Keratinocyte (primary cell): ENCODE measurements around the gene CACNA1F. TPM values are rescaled to one million over a fixed set of nuclear protein-coding genes. Genes with fewer than 3 reads are reported as not detected.

Experiments used
- DNase-seq: peaks from one replicate; pipeline ENCODE4 v3.0.0-alpha.2; 2011; ENCODE audit warnings: low read depth, missing footprints, low spot score
- FAIRE-seq: peaks from 2 replicates; lab custom pipeline; 2011; peaks lifted over from hg19 to GRCh38; lab: Jason Lieb, UNC
- H2AFZ ChIP-seq: 2 replicates; pipeline ENCODE4 v1.6.0; 2012; ENCODE audit warnings: low read length, control low read depth, inconsistent platforms; ENCODE audit not compliant: control insufficient read depth
- H3K27ac ChIP-seq: 2 replicates; pipeline ENCODE4 v1.5.1; 2011; ENCODE audit warnings: low read length; ENCODE audit not compliant: control insufficient read depth, insufficient read depth
- H3K27me3 ChIP-seq: 3 replicates; pipeline ENCODE4 v1.6.0; 2011; ENCODE audit warnings: low read length; ENCODE audit not compliant: control insufficient read depth, insufficient read depth; ENCODE audit errors: extremely low read depth
- H3K36me3 ChIP-seq, 2 experiments: 2 replicates in 1 of 2; 3 replicates in 1 of 2; pipeline ENCODE4 v1.5.1; 2011; ENCODE audit warnings: low read length in 2 of 2, mild to moderate bottlenecking in 1 of 2; ENCODE audit not compliant: control insufficient read depth in 2 of 2, insufficient read depth in 2 of 2; ENCODE audit errors: extremely low read depth in 1 of 2
- H3K4me1 ChIP-seq: 3 replicates; pipeline ENCODE4 v1.5.1; 2011; ENCODE audit warnings: low read length; ENCODE audit not compliant: control insufficient read depth, insufficient read depth; ENCODE audit errors: extremely low read depth
- H3K4me2 ChIP-seq: 3 replicates; pipeline ENCODE4 v1.6.0; 2011; ENCODE audit warnings: low read depth, low read length; ENCODE audit not compliant: control insufficient read depth, insufficient read depth; ENCODE audit errors: extremely low read depth
- H3K4me3 ChIP-seq, 3 experiments: fragments of 200-600 bp in 1 of 3; sonication (generic) in 1 of 3; 2 replicates in 2 of 3; 3 replicates in 1 of 3; pipeline ENCODE4 v1.5.1; 2011 to 2016; ENCODE audit warnings: low read length in 3 of 3, mild to moderate bottlenecking in 3 of 3, control low read depth in 2 of 3, inconsistent platforms in 1 of 3, low read depth in 1 of 3, mixed read lengths in 1 of 3, mixed run types in 1 of 3, moderate library complexity in 1 of 3; ENCODE audit not compliant: control insufficient read depth in 2 of 3, insufficient read depth in 2 of 3; ENCODE audit errors: extremely low read depth in 1 of 3
- H3K79me2 ChIP-seq: 2 replicates; pipeline ENCODE4 v1.6.0; 2012; ENCODE audit warnings: low read length; ENCODE audit not compliant: control insufficient read depth, insufficient read depth
- H3K9ac ChIP-seq: 3 replicates; pipeline ENCODE4 v1.6.0; 2011; ENCODE audit warnings: low read length; ENCODE audit not compliant: control insufficient read depth, insufficient read depth; ENCODE audit errors: extremely low read depth
- H3K9me1 ChIP-seq: 3 replicates; pipeline ENCODE4 v1.6.0; 2011; ENCODE audit warnings: low read length; ENCODE audit not compliant: control insufficient read depth, insufficient read depth; ENCODE audit errors: extremely low read depth
- H3K9me3 ChIP-seq: 2 replicates; pipeline ENCODE4 v1.5.1; 2012; ENCODE audit warnings: low read depth, low read length; ENCODE audit not compliant: control insufficient read depth
- H4K20me1 ChIP-seq: 3 replicates; pipeline ENCODE4 v1.6.0; 2011; ENCODE audit warnings: low read length; ENCODE audit not compliant: control insufficient read depth, insufficient read depth; ENCODE audit errors: extremely low read depth
- EZH2 ChIP-seq: IDR thresholded peaks from one replicate; pipeline ENCODE4 v1.6.1; 2012; ENCODE audit warnings: inconsistent platforms, mild to moderate bottlenecking, low read length, moderate library complexity
- dilution Hi-C: fragments of 300-500 bp; cut with MboI; formaldehyde crosslinking; loops from one replicate; pipeline ENCODE4 v1.7.0; 2020; ENCODE audit warnings: low sequenced_read_pairs; ENCODE audit not compliant: extremely low pct_ligation_motif_present
- polyA plus RNA-seq, 5 experiments: library from polyadenylated mRNA; depleted of rRNA in 3 of 5; stranded (reverse) in 3 of 5; stranded (forward) in 1 of 5; unstranded in 1 of 5; fragments of >200 nt; gene quantifications; 1 replicate in 1 of 5; 2 replicates in 3 of 5; 3 replicates in 1 of 5; pipeline versions ENCODE4 v1.2.1 to v1.2.3, GENCODE V29; 2011 to 2012; ENCODE audit warnings: missing spikeins in 2 of 5, low read depth in 1 of 5, low replicate concordance in 1 of 5
- TF ChIP-seq, protein P1 (sequence below), 3 experiments: IDR thresholded peaks in 1 of 3; conservative IDR thresholded peaks in 1 of 3; optimal IDR thresholded peaks in 1 of 3; 2 replicates in 2 of 3; 3 replicates in 1 of 3; pipeline versions ENCODE3 to v1.5.1; 2011; ENCODE audit warnings: low read length in 3 of 3, mild to moderate bottlenecking in 3 of 3, moderate library complexity in 2 of 3, control low read depth in 1 of 3, inconsistent platforms in 1 of 3; ENCODE audit not compliant: insufficient read depth in 2 of 3; ENCODE audit errors: extremely low read depth in 1 of 3

CACNA1F gene
- polyA plus RNA-seq, 1 donor (not counting 4 experiments of a cell fraction or from before 2014, with no cell fraction given): not detected

DNA sequence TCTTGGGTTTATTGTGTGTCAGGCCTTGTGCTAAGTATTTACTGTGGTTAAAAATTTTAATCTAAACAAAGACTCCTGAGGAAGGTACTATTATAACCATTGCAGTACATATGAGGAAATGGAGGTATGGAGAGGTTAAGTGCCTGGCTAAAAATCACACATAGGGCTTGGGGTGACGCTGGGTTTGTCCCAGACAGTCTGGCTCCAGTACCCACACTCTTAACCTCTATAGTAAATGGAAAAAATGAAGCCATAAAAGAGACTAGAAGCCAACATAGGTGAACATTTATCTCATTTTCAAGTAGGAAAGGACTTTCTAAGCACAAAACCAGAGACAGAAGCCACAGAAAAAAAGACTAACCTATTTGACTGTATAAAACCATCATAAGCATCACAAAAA, 29.5 kb upstream of the CACNA1F start:
- H3K79me2 ChIP-seq: no peaks in the 10 kb centered on the region
- DNase-seq (no peak), FAIRE-seq (no peak)
- no peak overlapping the region for H3K4me3 ChIP-seq
- no peaks in the 10 kb centered on the region for H3K9me3 ChIP-seq
- no peak overlapping the region for H2AFZ ChIP-seq
- no peaks in the 10 kb centered on the region for H3K9me1 ChIP-seq
- no peak for TF ChIP-seq EZH2
- TF ChIP-seq, protein P1, sequence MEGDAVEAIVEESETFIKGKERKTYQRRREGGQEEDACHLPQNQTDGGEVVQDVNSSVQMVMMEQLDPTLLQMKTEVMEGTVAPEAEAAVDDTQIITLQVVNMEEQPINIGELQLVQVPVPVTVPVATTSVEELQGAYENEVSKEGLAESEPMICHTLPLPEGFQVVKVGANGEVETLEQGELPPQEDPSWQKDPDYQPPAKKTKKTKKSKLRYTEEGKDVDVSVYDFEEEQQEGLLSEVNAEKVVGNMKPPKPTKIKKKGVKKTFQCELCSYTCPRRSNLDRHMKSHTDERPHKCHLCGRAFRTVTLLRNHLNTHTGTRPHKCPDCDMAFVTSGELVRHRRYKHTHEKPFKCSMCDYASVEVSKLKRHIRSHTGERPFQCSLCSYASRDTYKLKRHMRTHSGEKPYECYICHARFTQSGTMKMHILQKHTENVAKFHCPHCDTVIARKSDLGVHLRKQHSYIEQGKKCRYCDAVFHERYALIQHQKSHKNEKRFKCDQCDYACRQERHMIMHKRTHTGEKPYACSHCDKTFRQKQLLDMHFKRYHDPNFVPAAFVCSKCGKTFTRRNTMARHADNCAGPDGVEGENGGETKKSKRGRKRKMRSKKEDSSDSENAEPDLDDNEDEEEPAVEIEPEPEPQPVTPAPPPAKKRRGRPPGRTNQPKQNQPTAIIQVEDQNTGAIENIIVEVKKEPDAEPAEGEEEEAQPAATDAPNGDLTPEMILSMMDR (optimal IDR thresholded peaks at IDR 0.05 in 1 of 3, IDR thresholded peaks at IDR 0.05 in 1 of 3, conservative IDR thresholded peaks at IDR 0.05 in 1 of 3; ENCODE audit: extremely low read depth in 1 of 3, insufficient read depth in 2 of 3, low read length in 3 of 3): no peak
- H3K36me3 ChIP-seq: no peaks in the 10 kb centered on the region
- no peaks in the 10 kb centered on the region for H3K27me3 ChIP-seq
- dilution Hi-C loops: no loop called here
- H3K9ac ChIP-seq: no peak overlapping the region
- H3K27ac ChIP-seq: no peak overlapping the region
- H3K4me2 ChIP-seq: no peak overlapping the region
- no peaks in the 10 kb centered on the region for H3K4me1 ChIP-seq
- H4K20me1 ChIP-seq: no peaks in the 10 kb centered on the region

DNA sequence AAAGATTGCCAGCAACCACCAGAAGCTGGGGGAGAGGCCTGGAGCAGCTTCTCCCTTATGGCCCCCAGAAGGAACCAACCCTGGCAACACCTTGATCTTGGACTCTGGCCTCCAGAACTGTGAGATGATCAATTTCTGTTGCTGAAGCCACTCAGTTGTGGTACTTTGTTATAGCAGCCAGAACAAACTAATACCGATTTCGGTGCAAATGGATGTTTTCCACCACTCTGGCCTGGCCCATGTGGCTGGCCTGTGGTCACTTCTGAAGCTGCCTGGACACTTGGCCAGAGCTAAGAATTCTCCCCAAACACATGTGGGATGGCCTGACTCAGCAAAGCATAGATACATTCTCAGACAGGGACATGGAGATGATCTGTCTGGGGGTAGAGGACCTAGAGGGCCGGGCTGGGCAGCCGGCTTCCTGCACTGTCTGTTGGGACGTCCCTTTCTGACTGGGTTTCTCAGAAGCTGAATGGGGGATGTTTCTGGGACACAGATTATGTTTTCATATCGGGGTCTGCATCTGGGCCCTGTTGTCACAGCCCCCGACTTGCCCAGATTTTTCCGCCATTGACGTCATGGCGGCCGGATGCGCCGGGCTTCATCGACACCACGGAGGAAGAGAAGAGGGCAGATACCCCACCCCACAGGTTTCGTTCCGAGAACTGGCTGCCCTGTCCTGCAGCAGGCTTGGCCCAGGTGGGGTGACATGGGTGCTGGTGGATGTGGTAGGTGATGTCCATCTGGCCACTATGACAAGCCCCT, 27.3 kb upstream of the CACNA1F start:
- H2AFZ ChIP-seq: no peak overlapping the region
- no peak for DNase-seq
- H3K27ac ChIP-seq: no peak overlapping the region
- dilution Hi-C loops: no loop called here
- H4K20me1 ChIP-seq: no peaks in the 10 kb centered on the region
- no peak overlapping the region for H3K4me2 ChIP-seq
- no peaks in the 10 kb centered on the region for H3K4me1 ChIP-seq
- H3K9ac ChIP-seq: no peak overlapping the region
- H3K9me1 ChIP-seq: no peaks in the 10 kb centered on the region
- TF ChIP-seq, protein P1 (optimal IDR thresholded peaks at IDR 0.05 in 1 of 3, IDR thresholded peaks at IDR 0.05 in 1 of 3, conservative IDR thresholded peaks at IDR 0.05 in 1 of 3; ENCODE audit: extremely low read depth in 1 of 3, insufficient read depth in 2 of 3, low read length in 3 of 3): no peak
- no peak for TF ChIP-seq EZH2
- FAIRE-seq: no peak
- H3K79me2 ChIP-seq: no peaks in the 10 kb centered on the region
- H3K27me3 ChIP-seq: no peaks in the 10 kb centered on the region
- H3K9me3 ChIP-seq: no peaks in the 10 kb centered on the region
- no peak overlapping the region for H3K4me3 ChIP-seq
- no peaks in the 10 kb centered on the region for H3K36me3 ChIP-seq
